Natural killer cell (primary cell): ENCODE data around the gene CAMTA1. TPM values are rescaled to one million over a fixed set of nuclear protein-coding genes. Genes with fewer than 3 reads are reported as not detected.

Experiments used
- ATAC-seq, 3 donors: fragments of 150-1000 bp in 2 of 3; fragments of 200-7000 bp in 1 of 3; cut with Tn5 transposase; 1 replicate in 1 of 3; 2 replicates in 2 of 3; pipeline ENCODE4 v1.10.0; 2021; ENCODE audit warnings: mild to moderate bottlenecking in 2 of 3, moderate library complexity in 2 of 3
- DNase-seq, 2 donors: peaks; one replicate each; pipeline versions ENCODE4 v3.0.0 to v3.0.0-alpha.2; 2013 to 2021; ENCODE audit warnings: mixed read lengths in 1 of 2
- H3K27ac ChIP-seq: one replicate; pipeline ENCODE4 v1.5.1; 2013; ENCODE audit warnings: mild to moderate bottlenecking, low read length
- H3K27me3 ChIP-seq: one replicate; pipeline ENCODE4 v1.6.1; 2013; ENCODE audit warnings: low read length; ENCODE audit not compliant: control insufficient read depth, insufficient read depth
- H3K36me3 ChIP-seq: one replicate; pipeline ENCODE4 v1.6.1; 2013; ENCODE audit warnings: low read length; ENCODE audit not compliant: control insufficient read depth, insufficient read depth
- H3K4me1 ChIP-seq: one replicate; pipeline ENCODE4 v1.6.1; 2013; ENCODE audit warnings: low read length; ENCODE audit not compliant: control insufficient read depth, insufficient read depth
- H3K4me3 ChIP-seq: one replicate; pipeline ENCODE4 v1.5.1; 2013; ENCODE audit warnings: low read length
- H3K9me3 ChIP-seq: one replicate; pipeline ENCODE4 v1.6.1; 2013; ENCODE audit warnings: low read length; ENCODE audit not compliant: control insufficient read depth, insufficient read depth
- H3K27ac Mint-ChIP-seq, 2 donors: one replicate each; pipeline ENCODE4 v1.8.0; 2022; ENCODE audit warnings: mild to moderate bottlenecking in 2 of 2, mixed read lengths in 2 of 2, moderate library complexity in 1 of 2
- H3K27me3 Mint-ChIP-seq, 2 donors: one replicate each; pipeline ENCODE4 v1.8.0; 2022; ENCODE audit warnings: low read depth in 2 of 2, mixed read lengths in 2 of 2
- H3K36me3 Mint-ChIP-seq: one replicate; pipeline ENCODE4 v1.8.0; 2022; ENCODE audit warnings: mixed read lengths
- H3K4me1 Mint-ChIP-seq, 2 donors: one replicate each; pipeline ENCODE4 v1.8.0; 2022; ENCODE audit warnings: mixed read lengths in 2 of 2
- H3K4me3 Mint-ChIP-seq: one replicate; pipeline ENCODE4 v1.8.0; 2022; ENCODE audit warnings: mild to moderate bottlenecking, moderate library complexity, mixed read lengths
- H3K9me3 Mint-ChIP-seq, 2 donors: one replicate each; pipeline ENCODE4 v1.8.0; 2022; ENCODE audit warnings: mixed read lengths in 2 of 2
- CTCF ChIP-seq: fragments of 200-600 bp; IDR thresholded peaks from one replicate; pipeline ENCODE4 v1.8.0; 2022; ENCODE audit warnings: antibody characterized with exemption
- whole genome bisulfite sequencing: methylation state at CpG from one replicate; pipeline ENCODE4 v1.1.7; 2013; ENCODE audit warnings: missing lambda C conversion rate; ENCODE audit not compliant: insufficient coverage; 5-methylcytosine and 5-hydroxymethylcytosine counted together
- intact Hi-C: fragments of 100-400 bp; cut with micrococcal nuclease; formaldehyde crosslinking; loops from one replicate; pipeline ENCODE4 v1.14.2; 2022
- total RNA-seq, 4 donors: library from RNA; stranded (reverse); fragments of 120-200 nt in 1 of 4; gene quantifications; one replicate each; pipeline versions ENCODE4 v1.2.3 to v1.2.4, GENCODE V29; 2013 to 2022

CAMTA1 gene
- total RNA-seq, 3 donors from 2014 or later (not counting 1 experiment from before 2014, with no cell fraction given) = 40.6 to 53.3 (median 44.9) TPM

- no peak overlapping the region for H3K27ac Mint-ChIP-seq
- no peak overlapping the region for H3K4me3 Mint-ChIP-seq
- 86% methylated on average over 8 of the region's 8 CpGs for WGBS
- no peak for ATAC-seq
- no peaks in the 10 kb centered on the region for H3K36me3 ChIP-seq
- no peak for TF ChIP-seq CTCF
- no peaks in the 10 kb centered on the region for H3K4me1 ChIP-seq
- H3K9me3 Mint-ChIP-seq = no peaks in the 10 kb centered on the region
- no peak overlapping the region for H3K27ac ChIP-seq
- H3K27me3 Mint-ChIP-seq = no peaks in the 10 kb centered on the region
- no peaks in the 10 kb centered on the region for H3K36me3 Mint-ChIP-seq
- H3K9me3 ChIP-seq = no peaks in the 10 kb centered on the region
- DNase-seq = no peak
- intact Hi-C loops = no loop called here
- no peaks in the 10 kb centered on the region for H3K4me1 Mint-ChIP-seq
- H3K27me3 ChIP-seq = no peaks in the 10 kb centered on the region
- H3K4me3 ChIP-seq = no peak overlapping the region
Observed at GRCh38 chr1:7100479-7100878, 315.2 kb downstream of the CAMTA1 start.

GRCh38 chr1:7101187-7101586 lies 315.9 kb downstream of the CAMTA1 start:
- Mint-ChIP-seq H3K4me1 (no peaks in the 10 kb centered on the region), H3K4me3 (no peak overlapping the region), H3K36me3 (no peaks in the 10 kb centered on the region), H3K27me3 (no peaks in the 10 kb centered on the region), H3K9me3 (no peaks in the 10 kb centered on the region), H3K27ac (no peak overlapping the region)
- intact Hi-C loops = no loop called here
- Histone ChIP-seq H3K4me1 (no peaks in the 10 kb centered on the region), H3K36me3 (no peaks in the 10 kb centered on the region), H3K27ac (no peak overlapping the region), H3K9me3 (no peaks in the 10 kb centered on the region), H3K27me3 (no peaks in the 10 kb centered on the region), H3K4me3 (no peak overlapping the region)
- DNase-seq (no peak), ATAC-seq (no peak)
- no peak for TF ChIP-seq CTCF
- 89% methylated on average over 5 of the region's 5 CpGs for WGBS

GRCh38 chr1:7103361-7103782 lies 318.1 kb downstream of the CAMTA1 start:
- H3K9me3 ChIP-seq = no peaks in the 10 kb centered on the region
- no peak overlapping the region for H3K4me3 Mint-ChIP-seq
- H3K27me3 ChIP-seq = no peaks in the 10 kb centered on the region
- no peaks in the 10 kb centered on the region for H3K36me3 ChIP-seq
- H3K27me3 Mint-ChIP-seq = no peaks in the 10 kb centered on the region
- H3K27ac ChIP-seq = no peak overlapping the region
- H3K4me1 Mint-ChIP-seq = no peaks in the 10 kb centered on the region
- DNase-seq = no peak
- 91% methylated on average over 7 of the region's 7 CpGs for WGBS
- intact Hi-C loops = no loop called here
- H3K36me3 Mint-ChIP-seq = no peaks in the 10 kb centered on the region
- ATAC-seq = no peak
- no peaks in the 10 kb centered on the region for H3K9me3 Mint-ChIP-seq
- H3K27ac Mint-ChIP-seq = no peak overlapping the region
- no peaks in the 10 kb centered on the region for H3K4me1 ChIP-seq
- H3K4me3 ChIP-seq = no peak overlapping the region
- no peak for TF ChIP-seq CTCF

GRCh38 chr1:7103874-7104273 lies 318.6 kb downstream of the CAMTA1 start:
- 77% methylated on average over 6 of the region's 6 CpGs for WGBS
- intact Hi-C loops = no loop called here
- Mint-ChIP-seq H3K4me3 (no peak overlapping the region), H3K27me3 (no peaks in the 10 kb centered on the region), H3K9me3 (no peaks in the 10 kb centered on the region), H3K4me1 (no peaks in the 10 kb centered on the region), H3K27ac (no peak overlapping the region), H3K36me3 (no peaks in the 10 kb centered on the region)
- ATAC-seq (no peak), DNase-seq (no peak)
- Histone ChIP-seq H3K27me3 (no peaks in the 10 kb centered on the region), H3K9me3 (no peaks in the 10 kb centered on the region), H3K4me1 (no peaks in the 10 kb centered on the region), H3K36me3 (no peaks in the 10 kb centered on the region), H3K27ac (no peak overlapping the region), H3K4me3 (no peak overlapping the region)
- no peak for TF ChIP-seq CTCF
